Neural cell (in vitro differentiated cells): ENCODE data around the gene CELSR2.

ENCODE experiments used
- CTCF ChIP-seq: fragments of 450-650 bp; IDR thresholded peaks from 2 replicates; pipeline ENCODE4 v1.5.1; 2014; ENCODE audit warnings: antibody characterized with exemption, mild to moderate bottlenecking, moderate library complexity; ENCODE audit not compliant: poor library complexity, severe bottlenecking
- EZH2 ChIP-seq: fragments of 200-600, 300-800 bp; shearing (Covaris generic), sonication (generic); IDR thresholded peaks from 2 replicates; pipeline ENCODE4 v1.6.1; 2014; ENCODE audit warnings: antibody characterized with exemption, low read length, borderline replicate concordance, mild to moderate bottlenecking; ENCODE audit not compliant: insufficient read depth, poor library complexity, severe bottlenecking
- TAF1 ChIP-seq: IDR thresholded peaks from 2 replicates; pipeline ENCODE4 v1.6.1; 2012; ENCODE audit warnings: low read depth

- TF ChIP-seq EZH2 = no peak
- no peak for TF ChIP-seq TAF1
- no peak for TF ChIP-seq CTCF
These were observed 20.1 kb downstream of the CELSR2 start for GRCh38 chr1:109269212-109269980.
